ENCODE data around the gene GARIN5B.

The GARIN5B gene

GRCh38 chr19:55319785-55320184 lies 43.3 kb downstream of the GARIN5B start:
- no peak for DNase-seq

- no peak for DNase-seq
Observed at GRCh38 chr19:55316646-55317045, 46.4 kb downstream of the GARIN5B start.

- no peak for DNase-seq
Observed at GRCh38 chr19:55315956-55316525, 47.0 kb downstream of the GARIN5B start.

GRCh38 chr19:55314396-55314795 lies 48.7 kb downstream of the GARIN5B start:
- DNase-seq = no peak

GRCh38 chr19:55312621-55313512 lies 50.2 kb downstream of the GARIN5B start:
- no peak for DNase-seq

GRCh38 chr19:55311797-55312196 lies 51.3 kb downstream of the GARIN5B start:
- no peak for DNase-seq

GRCh38 chr19:55311397-55311796 lies 51.7 kb downstream of the GARIN5B start:
- DNase-seq = no peak

DNA sequence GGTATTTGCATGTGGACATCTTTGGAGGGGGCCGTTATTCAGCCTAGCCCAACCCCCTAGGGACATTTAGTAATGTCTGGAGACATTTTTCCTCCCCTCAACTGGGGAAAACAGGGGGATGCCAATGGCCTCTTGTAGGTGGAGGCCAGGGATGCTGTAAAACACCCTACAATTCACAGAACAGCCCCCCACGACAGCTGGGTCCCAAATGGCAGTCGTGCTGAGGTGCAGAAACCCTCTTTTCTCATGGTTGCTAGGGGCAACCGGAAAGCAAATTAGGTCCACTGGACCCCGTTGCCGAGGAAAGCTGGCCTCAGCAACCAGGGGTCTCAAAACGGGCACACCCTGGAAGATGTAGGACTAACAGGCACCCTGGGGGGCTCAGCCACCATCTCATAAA lies 52.6 kb downstream of the GARIN5B start:
- no peak for DNase-seq

DNA sequence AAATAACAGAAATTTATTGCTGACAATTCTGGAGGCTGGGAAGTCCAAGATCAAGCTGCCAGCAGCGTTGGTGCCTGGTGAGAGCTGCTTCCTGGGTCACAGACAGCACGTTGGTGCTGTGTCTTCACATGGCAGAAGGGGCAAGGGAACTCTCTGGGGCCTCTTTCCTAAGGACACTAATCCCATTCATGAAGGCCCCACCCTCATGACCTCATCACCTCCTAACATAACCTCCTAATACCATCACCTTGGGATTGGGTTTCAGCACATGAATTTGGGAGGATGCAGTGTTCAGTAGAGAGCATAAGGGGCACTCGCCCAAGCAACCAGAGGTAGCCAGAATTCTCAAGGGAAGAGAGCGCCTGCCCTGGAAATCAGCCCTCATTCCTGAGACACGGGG lies 53.6 kb downstream of the GARIN5B start:
- no peak for DNase-seq

DNA sequence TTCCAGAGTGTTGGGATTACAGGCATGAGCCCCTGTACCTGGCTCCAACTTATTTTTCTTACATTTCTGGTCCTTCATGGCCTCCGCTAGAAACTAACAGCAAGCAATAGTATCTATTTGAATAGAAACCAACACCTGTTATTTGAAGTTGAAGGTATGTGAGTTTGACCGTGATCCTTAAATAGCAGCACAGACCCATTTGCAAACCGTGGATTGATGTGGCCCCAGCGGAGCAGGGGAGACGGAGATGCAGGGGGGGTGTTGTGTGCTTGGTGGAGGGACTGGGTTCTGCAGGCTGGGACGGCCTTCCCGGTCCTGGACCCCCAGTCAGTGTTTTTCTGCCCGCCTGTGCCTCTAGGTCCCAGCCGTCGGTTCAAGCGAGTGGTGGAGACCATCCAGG lies 54.8 kb downstream of the GARIN5B start:
- DNase-seq = no peak

DNA sequence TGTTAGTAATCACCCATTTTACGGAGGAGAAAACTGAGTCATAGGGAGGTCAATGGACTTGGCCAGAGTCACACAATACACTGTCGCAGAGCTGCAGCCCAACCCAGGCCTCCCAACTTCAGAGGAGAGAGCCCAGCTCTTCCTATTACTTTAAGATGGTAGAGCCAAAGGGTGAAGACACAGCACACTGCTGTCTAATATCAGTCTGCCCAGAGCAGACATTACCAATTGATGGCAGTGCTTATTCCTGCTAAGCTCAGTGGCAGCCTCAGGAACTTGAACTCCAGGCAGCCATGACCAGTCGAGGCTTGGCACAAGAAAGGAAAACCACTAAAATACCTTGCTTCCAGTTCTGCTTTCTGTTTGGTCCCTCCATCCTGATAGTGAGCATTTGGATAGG lies 56.3 kb downstream of the GARIN5B start:
- no peak for DNase-seq

- DNase-seq = no peak
Observed at GRCh38 chr19:55305983-55306562, 57.0 kb downstream of the GARIN5B start.

DNA sequence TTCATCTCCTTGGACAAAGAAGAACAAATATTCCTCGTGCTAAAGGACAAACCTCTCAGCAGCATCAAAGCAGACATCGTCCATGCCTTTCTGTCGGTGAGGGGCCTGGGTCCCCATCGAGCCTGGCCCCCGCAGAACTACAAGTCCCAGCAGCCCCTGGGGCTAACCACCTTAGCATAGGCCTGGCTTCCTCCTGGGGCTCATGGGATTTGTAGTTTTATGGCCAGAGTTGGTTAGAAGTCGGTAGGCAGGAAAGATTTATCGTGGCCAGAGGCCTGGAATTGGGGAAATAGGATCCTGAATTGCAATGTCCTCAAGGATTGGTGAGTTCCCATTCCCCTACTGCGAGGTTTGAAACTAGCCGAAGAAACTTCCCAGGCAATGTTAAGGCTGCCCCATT lies 57.6 kb downstream of the GARIN5B start:
- DNase-seq = no peak

DNA sequence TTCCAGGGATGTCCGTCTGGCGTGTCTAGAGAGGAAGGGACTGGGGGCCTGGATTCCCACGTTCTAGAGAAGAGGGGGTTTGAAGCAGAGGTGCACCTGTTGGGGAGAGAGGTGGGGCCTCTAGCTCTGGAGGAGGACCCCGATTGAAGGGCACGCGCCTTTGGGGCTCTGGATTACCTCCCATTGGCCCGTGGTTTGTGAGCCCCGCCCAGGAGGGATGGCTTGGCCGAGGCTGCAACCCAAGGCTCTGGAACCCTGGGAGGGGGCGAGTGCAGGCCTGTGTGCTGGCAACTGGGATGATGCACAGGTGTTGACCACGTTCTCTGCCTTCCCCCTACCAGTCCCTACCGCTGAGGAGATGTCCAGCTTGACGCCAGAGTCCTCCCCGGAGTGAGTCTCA lies 58.1 kb downstream of the GARIN5B start:
- DNase-seq = no peak
